IPS-15b (cell line): ENCODE results near the gene MIGA2.
"Not testable (repeated sequence)": the region's sequence is repeated elsewhere in the genome, so short reads cannot be mapped to it uniquely, and the experiment has no call there.

Experiments
- H3K27me3 ChIP-seq: one replicate; pipeline ENCODE4 v1.6.1; 2013; ENCODE audit warnings: low read length; ENCODE audit not compliant: control insufficient read depth, insufficient read depth
- H3K36me3 ChIP-seq: one replicate; pipeline ENCODE4 v1.6.1; 2013; ENCODE audit warnings: low read length; ENCODE audit not compliant: control insufficient read depth, insufficient read depth
- H3K4me1 ChIP-seq: one replicate; pipeline ENCODE4 v1.6.1; 2013; ENCODE audit warnings: mild to moderate bottlenecking, low read length; ENCODE audit not compliant: control insufficient read depth, insufficient read depth
- H3K4me3 ChIP-seq: one replicate; pipeline ENCODE4 v1.5.1; 2013; ENCODE audit warnings: low read depth, low read length
- H3K9ac ChIP-seq: one replicate; pipeline ENCODE4 v1.6.1; 2013; ENCODE audit warnings: low read depth, mild to moderate bottlenecking, low read length
- H3K9me3 ChIP-seq: one replicate; pipeline ENCODE4 v1.6.1; 2013; ENCODE audit warnings: mild to moderate bottlenecking, low read length; ENCODE audit not compliant: control insufficient read depth, insufficient read depth

Gene MIGA2, protein sequence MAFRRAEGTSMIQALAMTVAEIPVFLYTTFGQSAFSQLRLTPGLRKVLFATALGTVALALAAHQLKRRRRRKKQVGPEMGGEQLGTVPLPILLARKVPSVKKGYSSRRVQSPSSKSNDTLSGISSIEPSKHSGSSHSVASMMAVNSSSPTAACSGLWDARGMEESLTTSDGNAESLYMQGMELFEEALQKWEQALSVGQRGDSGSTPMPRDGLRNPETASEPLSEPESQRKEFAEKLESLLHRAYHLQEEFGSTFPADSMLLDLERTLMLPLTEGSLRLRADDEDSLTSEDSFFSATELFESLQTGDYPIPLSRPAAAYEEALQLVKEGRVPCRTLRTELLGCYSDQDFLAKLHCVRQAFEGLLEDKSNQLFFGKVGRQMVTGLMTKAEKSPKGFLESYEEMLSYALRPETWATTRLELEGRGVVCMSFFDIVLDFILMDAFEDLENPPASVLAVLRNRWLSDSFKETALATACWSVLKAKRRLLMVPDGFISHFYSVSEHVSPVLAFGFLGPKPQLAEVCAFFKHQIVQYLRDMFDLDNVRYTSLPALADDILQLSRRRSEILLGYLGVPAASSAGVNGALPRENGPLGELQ

DNA sequence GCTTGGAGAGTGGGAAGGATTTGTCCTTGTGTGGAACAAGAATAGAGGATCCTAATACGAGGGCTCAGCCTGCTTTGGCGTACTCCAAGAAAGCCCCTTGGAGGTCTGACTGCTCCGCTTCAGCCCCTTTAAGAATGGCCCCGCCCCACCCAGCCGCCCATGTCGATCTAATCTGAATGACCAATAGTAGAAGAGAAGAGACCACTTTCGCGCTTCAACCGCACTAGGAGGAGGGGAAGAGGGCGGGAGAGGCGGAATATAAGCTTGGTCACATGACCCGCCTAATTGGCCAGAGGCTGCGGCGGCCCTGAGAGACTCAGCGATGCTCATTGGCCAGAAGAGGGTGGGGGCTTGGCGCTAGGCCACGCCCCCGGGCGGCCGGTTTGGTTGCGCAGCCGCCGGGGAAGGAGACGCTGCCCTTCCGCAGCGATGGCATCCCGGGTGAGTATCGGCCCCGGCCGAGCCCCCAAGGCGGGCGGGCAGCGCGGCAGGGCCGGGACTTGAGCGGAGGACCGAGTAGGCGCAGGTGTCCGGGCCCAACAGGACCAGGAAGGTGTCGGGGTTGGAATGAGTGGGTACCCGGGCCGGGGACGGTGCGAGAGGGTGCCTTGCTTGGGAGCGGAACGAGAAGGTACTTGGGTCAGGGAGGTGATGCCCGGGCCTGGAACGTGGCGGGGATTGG is at the start of gene MIGA2:
Gene MIGA2 (plus strand): TSS at position 386 of the 682 bp plus-strand sequence. CDS start 3,969 bp downstream, outside the sequence.
- Histone ChIP-seq H3K4me1 (no peaks in the 10 kb centered on the region), H3K36me3 (peaks cover 8% of the 10 kb centered on the region), H3K9ac (peak within 1 kb of the TSS; percentile 38), H3K27me3 (no peaks in the 10 kb centered on the region), H3K4me3 (peak within 1 kb of the TSS; percentile 93), H3K9me3 (no peaks in the 10 kb centered on the region)

DNA sequence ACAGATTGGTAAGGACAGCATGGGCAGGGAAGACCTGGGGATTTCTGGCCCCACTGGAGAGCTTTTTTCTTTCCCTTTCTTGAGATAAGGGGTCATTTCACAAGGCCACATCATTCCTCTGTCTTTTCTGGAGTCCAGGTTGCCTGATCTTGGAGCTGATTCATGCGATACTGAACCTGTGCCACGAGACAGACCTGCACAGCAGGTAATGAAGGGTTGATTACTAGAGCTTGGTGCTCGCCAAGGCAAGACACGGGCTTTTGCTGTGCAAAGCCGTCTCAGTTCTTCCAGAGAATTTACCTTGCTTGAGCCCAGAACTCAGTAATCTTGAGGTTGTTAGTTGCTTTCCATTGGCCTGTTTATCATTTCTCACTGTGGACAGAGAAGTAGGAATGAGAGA is 49.8 kb upstream of the MIGA2 start:
- Histone ChIP-seq H3K9ac (no peak overlapping the region), H3K4me3 (no peak overlapping the region), H3K4me1 (no peaks in the 10 kb centered on the region), H3K36me3 (peaks cover 42% of the 10 kb centered on the region), H3K9me3 (no peaks in the 10 kb centered on the region), H3K27me3 (no peaks in the 10 kb centered on the region)

- Histone ChIP-seq H3K9ac (no peak overlapping the region), H3K27me3 (no peaks in the 10 kb centered on the region), H3K4me1 (no peaks in the 10 kb centered on the region), H3K9me3 (no peaks in the 10 kb centered on the region), H3K36me3 (peaks cover 39% of the 10 kb centered on the region), H3K4me3 (no peak overlapping the region)
These were observed 48.6 kb upstream of the MIGA2 start for GRCh38 chr9:128987805-128988204.

DNA sequence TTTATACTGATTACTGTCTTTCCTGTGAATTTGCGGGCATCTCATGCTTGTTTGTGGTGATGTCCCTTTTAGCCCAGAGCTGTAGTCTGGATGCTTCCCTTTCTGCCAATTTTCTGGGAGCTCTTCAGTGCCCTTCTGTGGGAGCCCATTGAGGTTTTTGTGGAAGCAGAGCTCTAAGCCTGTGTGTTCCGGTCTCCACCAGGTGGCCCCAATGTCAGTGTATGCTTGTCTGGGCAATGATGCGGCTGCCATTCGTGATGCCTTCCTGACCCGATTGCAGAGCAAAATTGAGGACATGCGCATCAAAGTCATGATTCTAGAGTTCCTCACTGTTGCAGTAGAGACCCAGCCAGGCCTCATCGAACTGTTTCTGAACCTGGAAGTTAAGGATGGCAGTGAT is 43.4 kb upstream of the MIGA2 start:
- H3K36me3 ChIP-seq, result peaks cover 47% of the 10 kb centered on the region
- no peak overlapping the region for H3K9ac ChIP-seq
- H3K4me1 ChIP-seq, result no peaks in the 10 kb centered on the region
- H3K27me3 ChIP-seq, result no peaks in the 10 kb centered on the region
- H3K9me3 ChIP-seq, result no peaks in the 10 kb centered on the region
- no peak overlapping the region for H3K4me3 ChIP-seq

DNA sequence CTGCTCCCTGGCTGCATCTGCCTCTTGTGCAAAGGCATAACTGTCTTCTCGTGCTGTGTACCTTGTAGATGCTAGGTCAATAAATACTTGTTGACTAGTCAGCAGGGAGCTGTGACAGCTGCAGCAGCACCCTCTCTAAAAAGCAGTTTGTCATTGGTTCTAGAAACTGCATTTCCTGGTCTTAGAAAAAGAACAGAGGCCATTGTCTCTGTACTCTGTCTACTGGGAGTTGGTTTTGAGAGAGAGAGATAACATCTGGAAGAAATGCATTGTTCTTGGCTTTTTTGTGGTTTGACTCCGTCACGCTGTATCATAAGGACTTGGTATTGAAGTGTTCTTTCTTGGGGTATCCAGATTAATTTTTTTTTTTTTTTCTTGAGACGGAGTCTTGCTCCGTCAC is 40.6 kb upstream of the MIGA2 start:
- Histone ChIP-seq H3K36me3 (peaks cover 57% of the 10 kb centered on the region), H3K9me3 (no peaks in the 10 kb centered on the region), H3K4me1 (no peaks in the 10 kb centered on the region), H3K9ac (no peak overlapping the region), H3K27me3 (no peaks in the 10 kb centered on the region), H3K4me3 (no peak overlapping the region)

- peaks cover 79% of the 10 kb centered on the region for H3K36me3 ChIP-seq
These were observed 38.0 kb upstream of the MIGA2 start for GRCh38 chr9:128998462-128998861.

GRCh38 chr9:128999581-129000206 is 36.7 kb upstream of the MIGA2 start:
- H3K9ac ChIP-seq, result no peak overlapping the region
- H3K36me3 ChIP-seq, result peaks cover 69% of the 10 kb centered on the region

More at GRCh38 chr9:128998462-128998861, 38.0 kb upstream of the MIGA2 start:
- no peaks in the 10 kb centered on the region for H3K9me3 ChIP-seq
- H3K4me3 ChIP-seq, result no peak overlapping the region
- H3K9ac ChIP-seq, result no peak overlapping the region
- H3K4me1 ChIP-seq, result no peaks in the 10 kb centered on the region
- no peaks in the 10 kb centered on the region for H3K27me3 ChIP-seq

GRCh38 chr9:129001504-129002325 is 34.7 kb upstream of the MIGA2 start:
- Histone ChIP-seq H3K4me1 (no peaks in the 10 kb centered on the region), H3K4me3 (no peak overlapping the region), H3K9me3 (no peaks in the 10 kb centered on the region), H3K9ac (no peak overlapping the region), H3K27me3 (no peaks in the 10 kb centered on the region), H3K36me3 (peaks cover 73% of the 10 kb centered on the region)

More at GRCh38 chr9:128999581-129000206, 36.7 kb upstream of the MIGA2 start:
- no peak overlapping the region for H3K4me3 ChIP-seq
- no peaks in the 10 kb centered on the region for H3K27me3 ChIP-seq
- no peaks in the 10 kb centered on the region for H3K9me3 ChIP-seq
- H3K4me1 ChIP-seq, result no peaks in the 10 kb centered on the region

DNA sequence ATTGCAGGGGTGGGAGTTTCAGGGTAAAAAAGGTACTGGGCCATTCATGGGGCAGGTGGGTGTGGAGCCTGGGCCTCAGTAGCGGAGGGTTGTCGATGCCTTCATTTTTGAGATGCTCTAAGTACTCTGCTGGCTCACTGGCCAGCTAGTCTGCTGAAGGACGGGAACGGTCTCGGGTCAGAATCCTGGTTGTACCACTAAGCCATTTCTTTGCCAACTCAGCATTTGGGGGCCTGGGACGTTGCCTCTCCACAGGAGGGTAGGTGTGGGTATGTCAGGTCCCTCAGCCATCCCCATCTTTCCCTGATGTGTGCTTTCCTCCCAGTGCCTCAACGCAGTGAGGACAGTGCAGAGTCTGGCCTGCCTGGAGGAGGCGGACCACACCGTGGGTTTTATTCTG is 33.4 kb upstream of the MIGA2 start:
- peaks cover 74% of the 10 kb centered on the region for H3K36me3 ChIP-seq
- H3K4me1 ChIP-seq, result no peaks in the 10 kb centered on the region
- H3K27me3 ChIP-seq, result no peaks in the 10 kb centered on the region
- no peaks in the 10 kb centered on the region for H3K9me3 ChIP-seq
- no peak overlapping the region for H3K9ac ChIP-seq
- no peak overlapping the region for H3K4me3 ChIP-seq

DNA sequence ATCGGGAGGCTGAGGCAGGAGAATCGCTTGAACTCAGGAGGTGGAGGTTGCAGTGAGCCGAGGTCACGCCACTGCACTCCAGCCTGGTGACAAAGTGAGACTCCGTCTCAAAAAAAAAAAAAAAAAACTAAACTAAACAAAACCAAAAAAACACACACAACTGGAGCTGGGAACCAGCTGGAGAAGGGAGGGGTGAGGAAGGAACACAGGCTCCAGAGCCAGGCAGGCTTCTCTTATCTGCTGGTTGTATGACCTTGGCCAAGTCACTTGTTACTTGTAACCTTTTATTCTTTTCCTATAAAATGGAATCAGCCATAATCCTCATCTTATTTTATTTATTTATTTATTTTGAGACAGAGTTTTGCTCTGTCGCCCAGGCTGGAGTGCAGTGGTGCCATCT is 32.3 kb upstream of the MIGA2 start:
- H3K9ac ChIP-seq, H3K4me1 ChIP-seq, H3K9me3 ChIP-seq, H3K27me3 ChIP-seq, H3K4me3 ChIP-seq: not testable (repeated sequence)
- peaks cover 69% of the 10 kb centered on the region for H3K36me3 ChIP-seq
